ENCODE results near the gene HINFP. TPM values are rescaled to one million over a fixed set of nuclear protein-coding genes. Genes with fewer than 3 reads are reported as not detected.

HINFP gene
- total RNA-seq, 1 donor from 2014 or later, result 32.8 TPM

DNA sequence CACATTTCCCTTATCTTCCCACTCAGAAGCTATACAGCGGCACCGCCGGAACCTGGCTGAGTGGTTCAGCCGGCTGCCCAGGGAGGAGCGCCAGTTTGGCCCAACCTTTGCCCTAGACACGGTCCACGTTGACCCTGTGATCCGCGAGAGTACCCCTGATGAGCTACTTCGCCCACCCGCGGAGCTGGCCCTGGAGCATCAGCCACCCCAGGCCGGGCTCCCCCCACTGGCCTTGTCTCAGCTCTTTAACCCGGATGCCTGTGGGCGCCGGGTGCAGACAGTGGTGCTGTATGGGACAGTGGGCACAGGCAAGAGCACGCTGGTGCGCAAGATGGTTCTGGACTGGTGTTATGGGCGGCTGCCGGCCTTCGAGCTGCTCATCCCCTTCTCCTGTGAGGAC, 52.1 kb downstream of the HINFP start:
- H3K9me3 Mint-ChIP-seq, result no peaks in the 10 kb centered on the region
- peaks cover 16% of the 10 kb centered on the region for H3K4me1 Mint-ChIP-seq
- H3K36me3 Mint-ChIP-seq, result peaks cover 4% of the 10 kb centered on the region
- H3K27ac Mint-ChIP-seq, result no peak overlapping the region
- no peak for TF ChIP-seq CTCF (IDR thresholded peaks at IDR 0.05; ENCODE audit: unreplicated experiment)
- H3K27me3 Mint-ChIP-seq (ENCODE audit: low read depth), result no peaks in the 10 kb centered on the region
- no peak for DNase-seq (ENCODE audit: low spot score in 2 of 2, unreplicated experiment in 2 of 2)
- no peak overlapping the region for H3K4me3 Mint-ChIP-seq

- peak overlapping the region; percentile 50 for H3K27ac Mint-ChIP-seq
- no peak for DNase-seq (ENCODE audit: low spot score in 2 of 2, unreplicated experiment in 2 of 2)
Observed at GRCh38 chr11:119175493-119176077, 54.2 kb downstream of the HINFP start.

GRCh38 chr11:119178166-119178680, 56.8 kb downstream of the HINFP start:
- Mint-ChIP-seq H3K27me3 (ENCODE audit: low read depth) (no peaks in the 10 kb centered on the region), H3K9me3 (no peaks in the 10 kb centered on the region), H3K4me3 (no peak overlapping the region), H3K4me1 (peaks cover 6% of the 10 kb centered on the region), H3K36me3 (peaks cover 16% of the 10 kb centered on the region), H3K27ac (no peak overlapping the region)
- DNase-seq (ENCODE audit: low spot score in 2 of 2, unreplicated experiment in 2 of 2), result no peak
- no peak for TF ChIP-seq CTCF (IDR thresholded peaks at IDR 0.05; ENCODE audit: unreplicated experiment)

More at GRCh38 chr11:119175493-119176077, 54.2 kb downstream of the HINFP start:
- Mint-ChIP-seq H3K9me3 (no peaks in the 10 kb centered on the region), H3K36me3 (peaks cover 10% of the 10 kb centered on the region), H3K27me3 (ENCODE audit: low read depth) (no peaks in the 10 kb centered on the region), H3K4me3 (no peak overlapping the region), H3K4me1 (peaks cover 6% of the 10 kb centered on the region)
- no peak for TF ChIP-seq CTCF (IDR thresholded peaks at IDR 0.05; ENCODE audit: unreplicated experiment)

DNA sequence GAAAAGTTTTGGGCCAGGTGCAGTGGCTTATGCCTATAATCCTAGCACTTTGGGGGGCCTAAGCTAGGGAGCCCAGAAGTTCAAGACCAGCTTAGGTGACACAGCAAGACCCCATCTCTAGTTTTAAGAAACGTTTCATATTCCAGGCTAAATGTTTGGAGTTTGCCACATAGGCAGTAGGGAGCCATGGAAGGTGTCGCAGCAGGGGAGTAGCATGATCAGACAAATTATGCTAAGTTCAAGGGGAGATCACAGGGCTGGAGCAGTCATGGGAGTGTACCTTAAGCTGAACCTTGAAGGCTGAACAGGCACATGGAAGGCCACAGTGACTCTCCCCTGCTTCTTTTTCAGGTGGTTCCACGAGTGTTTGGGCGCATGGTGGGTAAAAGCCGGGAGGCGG, 58.0 kb downstream of the HINFP start:
- Mint-ChIP-seq H3K4me1 (peaks cover 6% of the 10 kb centered on the region), H3K27ac (no peak overlapping the region), H3K36me3 (peaks cover 20% of the 10 kb centered on the region), H3K27me3 (ENCODE audit: low read depth) (no peaks in the 10 kb centered on the region), H3K9me3 (no peaks in the 10 kb centered on the region), H3K4me3 (no peak overlapping the region)
- no peak for TF ChIP-seq CTCF (IDR thresholded peaks at IDR 0.05; ENCODE audit: unreplicated experiment)
- no peak for DNase-seq (ENCODE audit: low spot score in 2 of 2, unreplicated experiment in 2 of 2)

DNA sequence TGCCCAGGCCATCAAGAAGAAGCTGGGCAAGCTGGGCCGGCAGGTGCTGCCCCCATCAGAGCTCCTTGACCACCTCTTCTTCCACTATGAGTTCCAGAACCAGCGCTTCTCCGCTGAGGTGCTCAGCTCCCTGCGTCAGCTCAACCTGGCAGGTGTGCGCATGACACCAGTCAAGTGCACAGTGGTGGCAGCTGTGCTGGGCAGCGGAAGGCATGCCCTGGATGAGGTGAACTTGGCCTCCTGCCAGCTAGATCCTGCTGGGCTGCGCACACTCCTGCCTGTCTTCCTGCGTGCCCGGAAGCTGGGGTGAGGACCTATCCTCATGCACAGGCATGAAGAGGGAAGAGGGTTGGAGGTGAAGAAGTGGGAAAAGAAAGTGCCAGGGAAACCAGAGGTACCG, 58.6 kb downstream of the HINFP start:
- no peak for DNase-seq (ENCODE audit: low spot score in 2 of 2, unreplicated experiment in 2 of 2)
- no peak overlapping the region for H3K27ac Mint-ChIP-seq
- H3K36me3 Mint-ChIP-seq, result peaks cover 20% of the 10 kb centered on the region
- no peak overlapping the region for H3K4me3 Mint-ChIP-seq
- H3K4me1 Mint-ChIP-seq, result peaks cover 6% of the 10 kb centered on the region
- no peak for TF ChIP-seq CTCF (IDR thresholded peaks at IDR 0.05; ENCODE audit: unreplicated experiment)
- H3K9me3 Mint-ChIP-seq, result no peaks in the 10 kb centered on the region
- H3K27me3 Mint-ChIP-seq (ENCODE audit: low read depth), result no peaks in the 10 kb centered on the region

Data from mesothelial cell of epicardium (in vitro differentiated cells).